IPS-11a (cell line): ENCODE data around the gene MAP7.

ENCODE experiments used
- H3K4me3 ChIP-seq: one replicate; pipeline ENCODE4 v1.5.1; 2013; ENCODE audit warnings: low read depth, low read length, control low read depth

Gene MAP7

DNA sequence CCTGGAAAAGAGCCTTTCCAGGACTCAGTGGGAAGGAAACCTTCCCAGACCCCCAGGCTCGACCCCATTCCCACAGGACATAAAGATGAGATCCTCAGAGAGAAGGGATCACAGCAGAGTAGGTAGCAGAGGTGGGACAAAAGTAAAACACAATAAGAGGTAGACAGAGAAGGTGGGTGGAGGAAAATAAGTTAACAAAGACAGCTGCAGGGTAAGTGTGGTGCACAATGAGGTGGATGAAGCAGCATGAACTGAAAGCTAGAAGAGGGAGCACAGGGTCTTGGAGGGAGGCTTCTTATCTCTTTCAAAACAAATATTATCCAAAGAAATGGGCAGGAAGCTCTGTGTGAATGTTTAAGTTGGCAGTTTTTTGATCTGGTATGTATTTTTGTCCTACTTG lies 14.0 kb upstream of the MAP7 start:
- H3K4me3 ChIP-seq, result no peak overlapping the region

DNA sequence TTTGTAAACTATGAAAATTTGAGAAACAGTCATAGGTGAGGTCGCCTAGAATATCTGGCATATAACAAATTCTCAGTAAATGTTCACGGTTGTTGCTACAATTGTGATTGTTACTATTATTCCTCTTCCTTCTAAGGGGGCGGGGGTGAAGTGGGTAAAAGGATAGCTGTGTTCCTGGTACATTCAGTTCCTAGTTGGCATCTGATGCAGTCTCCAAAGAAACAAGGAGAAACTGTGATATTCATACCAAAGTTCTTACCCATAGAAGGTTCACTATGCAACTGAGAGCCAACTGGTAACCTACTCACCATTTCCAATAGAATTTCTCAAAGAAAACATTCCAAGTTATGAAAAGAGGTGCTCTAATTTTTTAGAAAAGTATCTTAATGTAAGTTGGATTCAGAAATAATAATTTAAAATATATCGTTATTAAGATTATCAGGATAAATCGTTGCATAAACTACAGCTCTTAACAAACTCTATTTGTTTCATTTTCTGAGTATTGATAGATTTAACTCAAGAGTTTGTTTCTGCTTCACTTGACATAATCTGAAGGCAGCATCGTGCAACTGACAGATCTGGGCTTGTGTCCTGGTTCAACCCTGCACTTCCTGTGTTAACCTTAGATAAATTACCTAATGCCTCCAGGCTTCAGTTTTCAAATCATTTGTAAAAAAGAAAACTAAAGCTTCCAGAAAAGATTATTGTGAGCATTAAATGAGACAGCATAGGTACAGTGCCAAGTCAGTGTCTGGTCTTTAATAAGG lies 13.3 kb upstream of the MAP7 start:
- H3K4me3 ChIP-seq, result no peak overlapping the region

DNA sequence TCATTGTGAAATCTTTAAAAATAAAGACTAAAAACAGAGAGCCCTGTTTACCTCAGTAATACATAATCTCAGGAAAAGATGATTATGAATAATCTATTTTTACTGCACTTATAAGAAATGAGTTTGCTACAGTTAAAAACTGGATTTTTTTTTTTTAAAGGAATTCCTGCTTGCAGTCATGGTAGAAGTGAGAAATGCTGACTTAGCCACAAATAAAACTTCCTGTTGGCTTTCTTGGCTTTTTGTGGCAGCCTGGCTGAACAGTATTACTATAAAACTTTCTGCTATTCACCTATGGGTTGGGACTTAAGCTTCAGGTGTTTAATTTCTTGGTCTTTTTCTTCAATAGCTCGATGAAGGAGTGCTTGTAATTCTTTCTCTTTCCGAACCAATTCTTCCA lies 12.0 kb upstream of the MAP7 start:
- H3K4me3 ChIP-seq, result no peak overlapping the region

DNA sequence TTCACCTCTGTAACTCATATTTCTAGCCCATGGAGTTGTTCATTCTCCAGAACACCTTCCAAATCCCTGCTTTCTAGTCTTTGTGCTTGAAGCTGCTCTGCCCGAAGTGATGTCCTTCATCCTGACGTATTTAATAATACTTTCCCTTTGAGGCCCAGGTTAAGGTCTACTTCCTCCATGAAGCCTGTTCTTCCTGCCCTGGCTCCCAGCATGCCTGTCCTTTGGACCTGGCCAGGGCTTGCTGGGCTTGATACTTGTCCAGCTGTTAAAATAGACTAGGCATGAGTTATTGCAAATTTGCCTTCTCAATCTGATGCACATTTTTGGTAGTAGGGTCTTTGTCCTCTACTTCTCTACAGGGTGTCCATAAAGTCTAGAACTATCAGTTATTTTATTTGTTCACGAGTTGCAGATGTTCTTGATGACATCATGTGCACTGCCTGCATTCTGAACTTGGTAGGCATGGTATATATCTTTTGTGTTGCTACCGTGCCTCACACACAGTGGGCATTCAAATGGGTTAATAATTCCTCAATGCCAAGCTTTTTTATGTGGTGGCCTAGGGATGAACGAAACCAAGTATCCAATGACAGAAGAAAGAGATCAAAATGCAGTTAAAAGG lies 3.1 kb upstream of the MAP7 start:
- no peak overlapping the region for H3K4me3 ChIP-seq

GRCh38 chr6:136552054-136552453 lies 1.8 kb upstream of the MAP7 start:
- no peak overlapping the region for H3K4me3 ChIP-seq

- peak overlapping the region; percentile 55 for H3K4me3 ChIP-seq
These were observed 881 bp upstream of the MAP7 start for GRCh38 chr6:136551103-136551502.

- peak overlapping the region; percentile 77 for H3K4me3 ChIP-seq
These were observed 235 bp downstream of the MAP7 start for GRCh38 chr6:136550045-136550329.

DNA sequence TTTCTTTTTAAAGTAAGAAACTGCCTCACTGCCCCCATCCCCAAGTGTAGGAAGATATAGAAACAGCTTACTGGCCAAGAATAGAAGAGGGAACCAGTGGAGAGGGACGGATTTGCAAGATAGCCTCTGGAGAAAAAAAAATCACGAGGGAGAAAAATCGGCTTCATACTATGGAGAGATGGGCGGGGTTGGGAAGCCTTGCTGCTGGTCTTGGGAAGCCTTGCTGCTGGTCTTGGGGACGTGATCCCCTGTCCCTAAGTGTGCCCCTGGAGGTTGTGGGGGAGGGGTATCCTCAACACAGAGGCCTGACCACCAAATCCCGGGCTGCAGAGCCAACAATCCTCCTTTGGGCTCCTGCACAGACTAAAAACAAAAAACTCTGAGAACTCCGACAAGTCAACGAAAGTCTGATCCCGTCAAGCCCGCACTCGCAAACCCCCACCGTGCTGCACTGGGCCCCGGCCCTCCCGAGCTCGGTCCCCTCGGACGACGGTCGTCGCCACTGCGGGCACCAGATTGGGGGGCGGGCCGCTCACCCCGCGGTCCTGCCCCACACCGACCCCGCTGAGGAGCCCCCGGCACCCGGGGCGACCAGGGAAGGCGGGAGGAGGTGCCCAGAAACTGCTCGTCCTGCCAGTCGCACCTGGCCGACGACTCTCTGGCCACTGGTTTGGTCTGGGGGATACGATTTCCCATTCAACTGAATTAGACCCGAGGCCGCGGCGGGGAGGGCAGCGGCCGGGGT lies 750 bp downstream of the MAP7 start:
- H3K4me3 ChIP-seq, result peak overlapping the region; percentile 77

GRCh38 chr6:136548582-136549299 lies 1.5 kb downstream of the MAP7 start:
- peak overlapping the region; percentile 77 for H3K4me3 ChIP-seq

DNA sequence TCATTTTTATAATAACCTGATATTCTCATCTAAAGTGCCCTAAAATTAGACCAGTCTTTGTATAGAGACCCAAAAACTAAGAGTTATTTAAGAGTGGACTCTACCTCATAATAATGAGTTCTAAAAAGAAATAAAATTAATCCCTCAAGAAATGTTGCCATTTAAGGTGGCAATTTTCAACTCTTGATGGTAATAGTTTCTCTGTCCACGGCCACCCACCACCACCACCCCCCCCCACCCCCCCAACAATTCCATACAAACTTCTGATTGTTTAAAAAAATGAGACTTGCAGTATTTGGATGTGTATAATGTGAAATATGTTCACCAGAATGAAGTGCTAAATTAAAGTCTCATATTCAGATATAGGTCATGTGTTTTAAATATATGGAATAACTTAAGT lies 2.4 kb downstream of the MAP7 start:
- H3K4me3 ChIP-seq, result no peak overlapping the region

GRCh38 chr6:136547336-136547735 lies 2.9 kb downstream of the MAP7 start:
- no peak overlapping the region for H3K4me3 ChIP-seq

GRCh38 chr6:136546331-136546730 lies 3.9 kb downstream of the MAP7 start:
- H3K4me3 ChIP-seq, result no peak overlapping the region

DNA sequence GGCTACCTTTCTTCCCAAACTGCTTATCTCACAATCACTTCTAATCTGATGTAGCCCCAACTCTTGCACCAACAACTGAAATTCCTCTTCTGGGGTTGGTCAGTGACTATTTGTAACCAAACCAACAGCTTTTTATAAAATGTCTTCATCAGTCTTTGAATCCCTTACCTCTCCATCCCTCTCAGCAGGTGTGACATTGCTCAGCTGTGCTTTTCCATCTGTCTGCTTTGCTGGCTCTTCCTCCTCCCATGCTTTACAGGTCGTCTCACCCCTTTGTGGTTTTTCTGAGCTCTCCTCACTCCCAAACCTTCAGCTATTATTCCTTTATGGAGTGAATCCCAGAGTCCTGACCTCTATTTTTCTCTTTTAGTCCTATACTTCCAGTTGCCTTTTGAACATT lies 5.9 kb downstream of the MAP7 start:
- H3K4me3 ChIP-seq, result no peak overlapping the region

DNA sequence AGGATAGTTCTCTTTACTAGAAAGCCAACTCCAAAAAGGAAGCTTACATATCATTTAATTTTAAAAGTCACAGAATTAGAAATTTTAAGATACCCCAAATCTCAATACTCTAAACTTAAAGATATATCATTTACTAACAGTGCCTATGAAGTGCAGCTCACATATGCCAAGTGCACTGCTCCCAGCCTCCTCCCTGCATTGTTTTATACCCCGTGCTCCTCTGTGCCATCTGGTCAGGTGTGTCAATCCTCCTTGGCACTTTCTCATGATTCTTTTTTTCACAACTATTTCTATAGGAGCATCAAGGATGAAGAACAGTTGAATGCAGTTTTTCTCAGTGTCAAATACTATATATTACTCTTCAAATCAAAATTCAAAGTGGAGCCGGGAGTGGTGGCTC lies 8.8 kb downstream of the MAP7 start:
- H3K4me3 ChIP-seq, result no peak overlapping the region

- no peak overlapping the region for H3K4me3 ChIP-seq
These were observed 10.1 kb downstream of the MAP7 start for GRCh38 chr6:136539967-136540652.

- no peak overlapping the region for H3K4me3 ChIP-seq
These were observed 11.4 kb downstream of the MAP7 start for GRCh38 chr6:136538836-136539235.

GRCh38 chr6:136535880-136536650 lies 14.2 kb downstream of the MAP7 start:
- no peak overlapping the region for H3K4me3 ChIP-seq

DNA sequence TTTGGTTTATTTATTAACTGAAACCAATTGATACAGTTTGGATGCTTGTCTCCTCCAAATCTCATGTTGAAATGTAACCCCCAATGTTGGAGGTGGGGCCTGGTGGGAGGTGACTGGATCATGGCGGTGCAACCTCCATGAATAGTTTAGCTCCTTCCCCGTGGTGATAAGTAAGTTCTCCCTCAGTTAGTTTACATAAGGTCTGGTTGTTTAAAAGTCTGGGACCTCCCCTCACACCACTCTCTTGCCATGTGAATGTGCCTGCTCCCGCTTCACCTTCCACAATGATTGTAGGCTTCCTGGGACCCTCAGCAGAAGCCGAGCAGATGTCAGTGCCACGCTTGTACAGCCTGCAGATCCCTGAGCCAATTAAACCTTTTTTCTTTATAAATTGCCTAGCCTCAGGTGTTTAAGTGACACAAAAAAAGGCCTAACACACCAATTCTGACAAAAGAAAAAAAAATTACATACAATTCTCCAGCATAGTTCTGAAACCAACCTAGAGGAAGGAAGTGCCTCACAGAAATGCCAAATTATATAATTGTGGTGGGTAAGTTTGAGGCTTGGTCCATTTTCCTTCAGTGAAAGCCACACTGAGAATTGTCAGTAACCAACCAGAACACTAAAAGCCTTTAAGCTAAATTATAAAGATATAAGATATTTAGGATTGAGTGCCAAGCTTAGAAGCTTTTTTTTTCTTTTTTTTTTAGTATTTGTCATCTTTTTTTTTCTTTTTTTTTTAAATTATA lies 15.0 kb downstream of the MAP7 start:
- H3K4me3 ChIP-seq, result no peak overlapping the region

GRCh38 chr6:136534268-136534667 lies 16.0 kb downstream of the MAP7 start:
- H3K4me3 ChIP-seq, result no peak overlapping the region

DNA sequence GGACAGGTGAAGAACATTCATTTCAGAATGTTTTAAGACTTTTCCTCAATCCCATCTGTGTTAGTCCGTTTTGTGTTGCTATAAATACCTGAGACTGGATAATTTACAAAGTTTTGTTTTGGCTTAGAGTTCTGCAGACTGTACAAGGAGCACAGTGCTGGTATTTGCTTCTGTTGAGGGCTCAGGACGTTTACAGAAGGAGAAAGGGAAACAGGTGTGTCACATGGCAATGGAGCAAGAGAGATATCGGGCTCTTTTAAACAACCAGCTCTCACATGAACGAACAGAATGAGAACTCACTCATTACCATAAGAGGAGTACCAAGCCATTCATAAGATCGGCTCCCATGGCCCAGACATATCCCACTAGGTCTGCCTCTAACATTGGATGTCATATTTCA lies 16.7 kb downstream of the MAP7 start:
- no peak overlapping the region for H3K4me3 ChIP-seq
